Cerebellar nuclear complex (tissue), 1 donor: ENCODE results near the gene STYXL1.
"Not testable (repeated sequence)": the region's sequence is repeated elsewhere in the genome, so short reads cannot be mapped to it uniquely, and the experiment has no call there.

Source experiments
- DNase-seq, 2 experiments: peaks; one replicate each; lab custom pipeline; 2025; lab: John Stamatoyannopoulos, UW

STYXL1 gene

DNA sequence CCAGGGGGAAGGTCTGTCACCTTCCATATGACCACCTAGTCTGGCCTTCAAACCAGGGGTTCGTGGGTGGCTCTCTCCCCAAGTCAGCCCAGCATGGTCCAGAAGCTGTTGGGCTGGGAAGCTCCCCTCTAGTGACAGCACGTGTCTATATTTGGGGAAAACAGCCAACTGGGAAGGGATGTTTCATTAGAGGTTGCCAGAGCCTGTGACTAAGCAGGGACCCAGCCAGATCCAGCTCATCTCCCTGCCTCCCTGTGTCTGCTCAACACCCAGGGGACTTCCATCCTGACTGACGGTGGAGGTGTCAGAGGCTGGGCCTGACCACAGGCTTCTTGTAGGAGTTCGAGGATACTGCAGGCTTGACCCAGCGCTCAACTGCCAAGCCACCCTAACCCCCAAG is 10.5 kb downstream of the STYXL1 start:
- DNase-seq: no peak

DNA sequence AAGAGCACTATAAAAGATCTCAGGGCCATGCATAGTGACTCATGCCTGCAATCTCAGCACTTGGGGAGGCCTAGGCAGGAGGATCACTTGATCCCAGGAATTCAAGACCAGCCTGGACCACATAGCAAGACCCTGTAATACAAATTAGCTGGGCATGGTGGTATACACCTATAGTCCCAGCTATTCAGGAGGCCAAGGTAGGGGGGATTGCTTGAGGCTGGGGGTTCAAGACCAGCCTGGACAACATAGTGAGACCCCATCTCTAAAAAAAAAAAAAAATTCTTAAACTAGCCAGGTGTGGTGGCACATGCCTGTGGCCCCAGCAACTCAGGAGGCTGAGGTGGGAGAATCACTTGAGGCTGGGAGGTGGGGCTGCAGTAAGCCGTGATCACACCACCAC is 15.8 kb downstream of the STYXL1 start:
- no peak for DNase-seq

DNA sequence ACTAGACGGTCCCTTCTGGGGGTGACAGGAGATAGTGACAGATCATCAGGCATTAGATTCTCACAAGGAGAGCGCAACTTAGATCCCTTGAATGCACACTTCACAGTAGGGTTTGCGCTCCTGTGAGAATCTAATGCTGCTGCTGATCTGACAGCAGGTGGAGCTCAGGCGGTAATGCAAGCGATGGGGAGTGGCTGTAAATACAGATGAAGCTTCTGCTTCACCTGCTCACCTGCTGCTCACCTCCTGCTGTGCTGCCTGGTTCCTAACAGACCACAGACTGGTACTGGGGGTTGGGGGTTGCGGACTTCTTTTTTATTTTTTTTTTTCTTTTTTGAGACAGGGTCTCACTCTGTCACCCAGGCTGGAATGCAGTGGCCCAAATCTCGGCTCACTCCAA is 18.1 kb downstream of the STYXL1 start:
- not testable (repeated sequence) for DNase-seq

DNA sequence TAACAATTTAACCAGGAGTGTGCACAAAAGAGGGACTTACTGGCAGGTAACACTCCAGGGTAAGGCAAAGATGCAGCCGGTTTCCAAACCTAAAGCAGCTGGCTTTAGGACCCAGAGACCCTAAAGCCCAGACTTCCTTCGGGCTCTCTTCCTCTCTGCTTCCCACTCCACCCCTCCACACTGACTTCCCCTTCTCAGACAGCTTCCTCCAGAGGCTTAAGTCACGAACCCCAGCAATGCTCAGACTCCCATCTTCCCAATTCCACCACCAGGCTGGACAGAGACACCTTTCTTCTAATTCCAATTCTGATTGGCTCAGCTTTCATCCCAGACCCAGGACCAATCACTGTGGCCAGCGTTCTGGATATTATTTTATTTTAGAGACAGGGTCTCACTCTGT is 24.8 kb downstream of the STYXL1 start:
- DNase-seq: no peak

DNA sequence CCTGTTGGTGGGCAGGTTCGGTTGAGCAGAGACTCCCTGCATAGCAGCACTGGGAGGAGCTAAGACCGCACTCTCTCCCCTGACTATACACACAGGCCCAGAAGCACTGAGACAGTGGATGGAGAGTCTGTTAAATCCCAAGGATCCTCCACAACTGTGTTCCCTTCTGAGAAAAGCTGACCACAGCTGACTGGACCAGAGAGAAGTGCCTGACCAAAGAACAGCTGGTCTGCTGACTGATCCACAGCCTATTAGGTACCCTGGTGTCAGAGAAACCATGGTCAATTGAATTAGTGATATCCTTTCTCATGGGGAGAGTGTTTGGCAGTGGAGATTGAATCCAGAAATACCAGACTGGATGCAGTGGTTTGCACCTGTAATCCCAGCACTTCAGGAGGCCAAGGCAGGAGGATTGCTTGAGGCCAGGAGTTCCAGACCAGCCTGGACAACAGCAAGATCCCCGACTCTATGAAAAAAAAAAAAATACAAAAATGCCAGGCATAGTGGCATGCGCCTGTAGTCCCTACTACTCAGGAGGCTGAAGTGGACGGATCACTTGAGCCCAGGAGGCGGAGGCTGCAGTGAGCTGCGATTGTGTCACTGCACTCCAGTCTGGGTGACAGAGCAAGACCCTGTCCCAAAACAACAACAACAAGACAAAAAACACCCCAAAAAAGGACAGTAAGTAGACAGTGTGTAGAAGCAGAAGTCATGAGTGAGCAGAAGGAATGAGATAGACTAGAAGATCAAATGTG is 25.6 kb downstream of the STYXL1 start:
- no peak for DNase-seq

DNA sequence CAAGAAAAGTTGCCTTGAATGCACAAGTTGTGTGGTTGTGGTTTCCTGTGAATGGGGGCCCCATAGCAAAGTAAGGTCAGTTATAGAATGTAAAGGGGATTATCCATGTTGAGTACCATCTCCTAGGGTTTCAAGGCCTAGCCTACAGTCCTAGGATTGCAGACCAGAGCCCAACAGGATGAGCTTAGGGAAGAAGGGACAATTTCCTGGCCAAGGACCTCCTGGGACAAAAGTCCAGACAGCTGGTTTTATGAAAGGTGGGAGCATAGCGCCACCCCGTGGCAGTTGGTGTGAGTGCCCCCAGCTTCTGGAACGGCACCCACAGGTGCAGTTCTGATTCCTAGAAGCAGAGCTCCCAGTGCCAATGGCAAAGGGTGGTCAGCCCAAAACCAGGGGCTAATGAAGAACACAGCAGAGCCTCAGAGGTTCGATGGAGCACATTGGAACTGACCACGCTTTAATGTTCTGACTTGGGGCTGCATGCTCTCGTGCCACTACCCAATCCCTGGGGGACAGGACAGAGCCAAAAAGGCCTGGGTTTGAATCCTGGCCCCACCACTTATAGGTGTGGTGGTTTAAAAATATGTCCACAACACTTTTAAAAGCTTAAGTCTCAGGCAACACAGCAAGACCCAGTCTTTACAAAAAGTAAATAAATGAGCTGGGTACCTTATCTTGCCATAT is 27.6 kb downstream of the STYXL1 start:
- no peak for DNase-seq

DNA sequence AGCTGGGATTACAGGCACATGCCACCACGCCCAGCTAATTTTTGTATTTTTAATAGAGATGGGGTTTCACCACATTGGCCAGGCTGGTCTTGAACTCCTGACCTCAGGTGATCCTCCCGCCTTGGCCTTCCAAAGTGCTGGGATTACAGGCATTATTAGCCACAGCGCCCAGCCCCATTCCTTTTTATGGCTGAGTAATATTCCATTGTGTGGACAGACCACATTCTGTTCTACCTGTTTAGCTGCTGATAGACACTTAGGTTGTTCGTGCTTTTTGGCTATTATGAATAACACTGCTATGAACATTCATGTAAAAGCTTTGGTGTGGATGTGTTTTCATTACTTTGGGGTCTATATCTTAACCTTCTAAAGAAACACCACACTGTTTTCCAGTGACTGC is 29.3 kb downstream of the STYXL1 start:
- not testable (repeated sequence) for DNase-seq

DNA sequence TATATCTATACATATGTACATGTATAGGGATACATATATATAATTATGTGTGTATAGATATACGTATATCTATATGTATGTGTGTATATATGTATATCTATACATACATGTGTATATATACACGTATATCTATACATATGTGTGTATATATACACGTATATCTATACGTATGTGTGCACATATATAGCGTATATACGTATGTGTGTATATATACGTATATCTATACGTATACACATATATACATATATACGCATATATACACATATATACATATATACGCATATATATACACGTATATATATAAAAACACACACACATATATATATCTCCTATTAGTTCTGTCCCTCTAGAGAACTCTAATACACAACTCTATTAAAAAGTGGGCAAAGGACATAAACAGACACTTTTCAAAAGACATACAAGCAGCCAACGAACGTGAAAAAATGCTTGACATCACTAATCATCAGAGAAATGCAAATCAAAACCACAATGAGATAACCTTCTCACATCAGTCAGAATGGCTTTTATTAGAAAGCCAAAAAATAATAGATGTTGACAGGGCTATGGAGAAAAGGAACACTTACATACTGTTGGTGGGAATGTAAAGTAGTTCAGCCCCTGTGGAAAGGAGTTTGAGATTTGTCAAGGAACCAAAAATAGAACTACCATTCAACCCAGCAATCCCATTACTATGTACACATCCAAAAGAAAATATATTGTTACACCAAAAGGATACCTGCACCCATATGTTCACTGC is 31.4 kb downstream of the STYXL1 start:
- DNase-seq: no peak

DNA sequence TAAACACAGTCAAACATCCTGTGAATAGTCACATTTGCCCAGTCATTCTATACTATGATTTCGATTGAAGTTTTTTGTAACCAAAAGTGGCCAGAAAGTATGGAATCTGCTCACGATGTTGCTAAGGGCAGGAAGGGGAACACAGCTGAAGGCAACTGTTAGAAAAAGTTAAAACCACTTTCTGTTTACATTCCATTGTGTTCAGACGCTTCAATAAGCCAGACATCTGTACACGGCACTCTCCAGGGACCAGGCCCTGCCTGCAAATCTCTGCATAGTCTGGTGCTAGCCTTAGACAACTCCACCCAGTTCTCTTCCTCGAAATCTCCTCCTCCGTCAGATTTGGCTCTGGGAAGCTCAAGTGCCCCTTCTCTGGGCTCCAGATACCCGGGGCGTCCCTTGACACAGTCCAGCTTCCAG is 36.3 kb downstream of the STYXL1 start:
- DNase-seq: no peak

DNA sequence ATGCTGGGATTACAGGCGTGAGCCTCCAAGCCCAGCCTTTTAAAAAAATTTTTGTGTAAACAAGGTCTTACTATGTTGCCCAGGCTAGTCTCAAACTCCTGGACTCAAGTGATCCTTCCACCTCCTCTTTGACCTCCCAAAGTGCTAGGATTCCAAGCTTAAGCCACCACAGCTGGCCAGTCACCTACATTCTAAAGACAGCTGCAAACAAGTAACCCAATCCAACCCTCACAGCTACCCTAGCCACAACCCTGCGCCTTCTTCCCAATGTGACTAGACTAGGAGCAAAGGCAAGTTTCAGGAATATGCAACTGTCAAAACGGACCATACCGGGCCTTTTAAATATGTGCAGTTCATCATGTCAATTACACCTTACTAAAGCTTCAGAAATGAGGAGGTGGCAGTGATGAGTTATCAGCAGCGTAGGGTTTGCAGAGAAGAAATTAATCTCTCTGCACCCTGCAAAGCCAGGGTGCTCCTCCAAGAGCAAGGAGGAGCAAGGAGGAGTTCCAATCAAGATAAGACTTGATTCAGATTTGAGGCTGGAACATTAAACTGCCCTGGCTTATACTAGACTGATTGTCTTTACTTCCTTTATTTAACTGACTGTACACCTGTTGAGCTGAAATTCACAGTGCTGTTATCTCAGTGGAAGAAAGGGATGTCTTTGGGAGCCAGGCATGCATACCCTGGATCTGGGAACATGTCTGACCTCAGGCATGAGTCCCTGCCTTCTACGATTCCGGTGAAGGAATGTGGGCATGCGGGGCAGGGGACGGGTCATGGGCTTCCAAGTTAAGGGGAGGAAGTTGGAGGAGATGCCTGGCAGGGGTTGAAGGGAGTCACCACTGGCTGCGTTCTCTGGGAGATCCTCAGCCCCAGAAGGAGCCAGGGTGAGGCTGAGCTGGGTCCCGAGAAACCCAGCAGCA is 37.9 kb downstream of the STYXL1 start:
- DNase-seq: no peak

DNA sequence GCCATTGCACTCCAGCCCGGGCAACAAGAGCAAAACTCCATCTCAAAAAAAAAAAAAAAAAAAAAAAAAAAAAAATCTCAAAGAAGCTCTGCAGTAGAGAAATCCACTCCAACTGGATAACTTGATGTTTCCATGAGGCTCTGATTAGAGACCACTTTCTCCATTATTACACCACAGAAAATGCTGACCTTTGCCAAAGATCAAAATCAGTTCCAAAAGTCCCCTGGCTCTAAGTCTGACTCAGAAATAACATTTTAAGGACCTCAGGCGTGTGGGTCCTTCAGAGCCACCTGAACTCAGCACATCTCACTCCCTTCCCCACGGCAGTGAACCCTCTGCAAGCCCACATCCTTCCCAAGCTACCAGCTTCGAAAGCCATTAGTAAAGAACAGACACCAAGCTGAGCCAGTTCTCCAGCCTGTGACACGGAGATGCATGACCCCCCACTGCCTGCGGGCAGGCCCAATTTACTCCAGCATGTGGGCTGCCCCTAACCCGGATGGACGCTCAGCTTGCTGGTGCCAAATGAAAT is 39.6 kb downstream of the STYXL1 start:
- no peak for DNase-seq

DNA sequence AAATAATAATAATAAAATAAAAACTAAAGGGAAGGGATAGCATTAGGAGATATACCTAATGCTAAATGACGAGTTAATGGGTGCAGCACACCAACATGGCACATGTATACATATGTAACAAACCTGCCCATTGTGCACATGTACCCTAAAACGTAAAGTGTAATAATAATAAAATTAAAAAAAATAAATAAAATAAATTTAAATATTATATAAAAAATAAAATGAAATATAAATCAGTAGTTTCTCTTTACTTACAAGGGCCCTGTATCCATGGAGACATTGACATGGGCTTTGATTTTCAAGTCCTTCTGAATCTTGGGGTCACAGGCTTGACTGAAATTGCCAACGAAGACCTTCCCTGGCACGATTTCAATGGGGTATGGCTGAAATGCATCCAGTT is 42.8 kb downstream of the STYXL1 start:
- not testable (repeated sequence) for DNase-seq

DNA sequence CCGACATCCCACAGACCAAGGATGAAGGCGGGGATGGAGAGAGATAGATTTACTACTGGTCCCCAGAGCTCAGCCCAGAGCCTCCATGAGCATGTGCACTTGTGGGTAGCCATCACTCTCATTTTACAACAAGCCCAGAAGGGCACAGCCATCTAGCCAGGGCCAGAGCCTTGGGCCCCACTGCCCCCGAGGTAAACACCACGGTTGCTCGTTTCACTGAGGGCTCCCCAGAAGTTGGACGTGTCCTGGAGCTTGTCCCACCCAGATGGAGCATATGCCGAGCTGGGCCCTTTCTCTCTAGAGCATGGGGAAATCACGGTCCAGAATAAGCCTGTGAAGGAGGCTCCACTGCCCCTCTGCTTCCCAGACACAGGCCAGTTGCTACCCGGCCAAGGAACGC is 44.4 kb downstream of the STYXL1 start:
- DNase-seq: no peak

DNA sequence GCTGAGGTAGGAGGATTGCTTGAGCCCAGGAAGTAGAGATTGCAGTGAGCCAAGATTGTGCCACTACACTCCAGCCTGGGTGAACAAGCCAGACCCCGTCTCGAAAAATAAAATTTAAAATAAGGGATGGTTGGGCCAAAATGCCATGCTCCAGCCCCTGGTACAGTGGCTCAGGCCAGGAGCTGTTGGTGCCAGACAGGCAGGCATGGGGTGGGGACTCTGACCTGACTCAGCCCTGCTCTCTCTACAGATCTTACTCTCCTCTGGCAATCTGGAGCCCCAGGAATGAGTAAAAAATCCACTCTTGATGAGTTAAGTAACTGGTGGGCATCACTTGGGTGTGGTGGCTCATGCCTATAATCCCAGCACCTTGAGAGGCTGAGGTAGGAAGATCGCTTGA is 45.0 kb downstream of the STYXL1 start:
- DNase-seq: no peak

DNA sequence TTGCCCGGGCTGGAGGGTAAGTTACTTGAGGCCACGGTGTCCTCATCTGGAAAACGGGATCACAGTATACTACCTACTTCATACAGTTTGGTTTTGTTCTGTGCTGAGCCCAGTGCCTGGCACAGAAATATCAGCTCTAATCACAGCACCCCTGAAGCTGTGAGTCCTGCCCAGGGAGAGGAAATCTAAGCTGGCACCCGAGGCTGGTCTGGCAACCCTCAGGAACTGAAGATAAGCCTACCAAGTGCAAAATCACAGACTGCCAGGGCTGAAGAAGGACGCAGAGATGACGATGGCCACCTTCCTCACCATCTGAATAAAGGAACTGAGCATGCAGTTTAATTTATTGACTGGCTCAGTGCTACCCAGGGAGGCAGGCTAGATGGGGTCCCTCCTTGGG is 45.7 kb downstream of the STYXL1 start:
- no peak for DNase-seq

DNA sequence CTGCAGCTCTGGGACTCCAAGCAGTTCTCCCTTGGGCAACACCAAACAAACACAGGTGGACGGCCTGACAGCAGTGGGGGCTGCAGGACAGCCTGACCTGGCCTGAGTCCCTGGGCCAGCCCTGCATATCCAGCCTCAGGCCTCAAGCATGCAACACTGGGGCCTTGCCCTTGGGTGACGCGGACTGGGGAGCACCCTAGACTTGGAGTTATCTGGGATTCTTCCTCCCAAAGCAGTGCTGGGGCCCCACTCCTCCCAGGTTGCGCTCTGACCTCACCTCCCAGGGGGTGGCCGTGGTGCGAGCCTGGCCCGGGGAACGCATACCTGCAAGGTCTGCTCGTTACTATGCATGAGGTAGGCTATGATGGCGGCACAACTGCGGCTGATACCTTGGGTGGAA is 47.2 kb downstream of the STYXL1 start:
- DNase-seq: no peak

DNA sequence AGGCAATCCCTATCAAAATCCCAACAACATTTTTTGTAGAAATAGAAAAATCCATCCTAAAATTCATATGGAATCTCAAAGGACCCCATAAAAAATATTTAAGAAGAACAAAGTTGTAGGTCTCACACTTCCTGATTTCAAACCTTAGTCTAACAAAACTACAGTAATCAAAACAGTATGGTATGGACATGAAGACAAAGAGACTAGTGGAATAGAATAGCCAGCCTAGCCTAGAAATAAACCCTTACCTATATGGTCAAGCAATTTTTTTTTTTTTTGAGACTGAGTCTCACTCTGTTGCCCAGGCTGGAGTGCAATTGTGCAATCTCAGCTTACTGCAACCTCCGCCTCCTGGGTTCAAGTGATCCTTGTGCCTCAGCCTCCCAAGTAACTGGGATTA is 49.8 kb downstream of the STYXL1 start:
- DNase-seq: no peak

DNA sequence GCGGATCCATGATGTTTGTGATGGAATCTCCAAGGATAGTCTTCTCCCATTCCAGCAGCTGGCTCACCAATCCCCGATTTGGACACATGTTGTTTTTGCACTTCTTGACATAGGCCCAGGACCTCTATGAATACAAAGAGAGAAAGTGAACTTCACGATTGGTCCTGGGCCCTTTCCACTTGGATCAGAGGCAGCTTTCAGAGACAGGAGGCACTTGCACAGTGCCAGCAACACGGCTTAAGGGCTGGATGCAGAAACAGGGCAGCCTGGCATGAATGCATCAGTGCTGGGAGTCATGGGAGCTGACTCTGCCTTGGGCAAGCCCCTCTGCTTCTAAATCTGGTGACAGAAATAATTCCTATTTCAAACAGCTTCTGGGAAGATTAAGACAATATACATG is 51.3 kb downstream of the STYXL1 start:
- no peak for DNase-seq

DNA sequence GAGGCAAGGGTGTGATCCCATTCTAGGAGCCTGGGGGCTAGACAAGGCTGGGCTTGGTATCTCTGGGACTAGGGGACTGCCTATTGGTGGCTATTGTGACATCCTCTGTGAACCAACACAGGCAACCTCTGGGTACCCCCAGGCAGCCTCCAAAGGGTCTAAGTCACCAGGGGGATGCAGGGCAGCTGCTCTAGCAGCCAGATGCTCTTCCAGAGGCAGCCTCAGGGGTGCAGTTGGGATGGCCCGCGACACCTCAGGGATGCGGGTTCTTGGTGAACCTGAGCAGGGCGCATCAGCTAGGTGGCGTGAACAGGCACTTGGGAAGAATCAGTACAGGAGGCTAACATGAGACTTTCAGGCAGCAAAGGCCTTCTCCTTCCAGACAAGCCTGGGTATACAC is 51.8 kb downstream of the STYXL1 start:
- no peak for DNase-seq

DNA sequence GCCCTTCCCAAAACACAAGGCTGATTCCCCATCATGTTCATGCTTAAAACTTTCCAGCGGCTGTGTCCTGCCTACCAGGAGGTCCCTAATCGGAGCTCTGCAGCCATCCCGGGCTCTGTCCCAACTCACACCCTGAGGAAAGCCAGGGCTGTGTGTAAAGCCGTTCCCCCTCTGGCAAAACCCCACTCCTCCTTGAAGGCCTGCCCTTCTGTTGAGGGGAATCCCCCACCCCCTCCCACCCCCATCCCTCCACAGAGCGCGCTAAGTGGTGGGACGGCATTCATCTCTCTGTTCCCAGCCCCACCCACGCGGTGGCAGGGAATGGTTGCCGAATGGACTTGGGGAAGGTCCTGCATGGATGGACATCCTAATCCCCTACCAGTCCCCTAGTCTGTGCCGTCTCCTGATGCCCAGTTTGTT is 52.7 kb downstream of the STYXL1 start:
- DNase-seq: no peak

DNA sequence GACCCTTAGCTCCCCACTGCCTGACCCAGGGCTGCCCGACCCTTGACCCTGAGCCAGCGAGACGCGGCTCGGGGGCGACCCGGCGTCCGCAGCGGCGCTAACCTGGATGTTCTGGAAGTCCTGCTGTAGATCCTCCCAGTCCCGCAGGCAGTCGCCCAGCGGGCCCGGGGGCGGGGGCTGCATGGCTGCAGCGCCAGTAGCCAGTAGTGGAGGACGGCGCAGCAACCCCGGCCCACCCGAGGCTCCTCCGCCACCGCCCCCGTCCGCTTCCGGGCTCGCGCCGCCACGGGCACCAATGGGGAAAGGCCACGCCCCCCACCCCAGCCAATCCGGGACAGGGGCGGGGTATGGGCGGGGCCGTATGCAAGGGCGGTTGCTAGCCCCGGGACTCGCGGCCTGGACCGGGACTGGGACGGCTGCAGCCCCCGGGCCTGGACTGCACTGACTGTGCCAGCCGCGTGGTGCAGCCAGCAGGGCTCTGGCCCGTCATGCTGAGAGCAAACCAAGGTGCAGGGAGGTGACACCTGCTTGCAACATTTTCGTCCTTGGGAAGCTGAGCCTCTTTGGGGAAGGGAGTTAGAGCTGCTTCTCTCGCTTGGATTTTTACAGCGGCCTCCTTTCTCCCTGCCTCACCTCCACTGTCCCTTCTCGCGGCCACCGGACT is 53.3 kb downstream of the STYXL1 start, which contains the start of gene TMEM120A:
TSS of gene TMEM120A (minus strand) at position 208 of the 664 bp plus-strand sequence. CDS start at position 183, 25 bp downstream.
- peak in 1 of 2 experiments; percentile 76 for DNase-seq
